Psoas muscle (tissue), 8 donors: ENCODE results near the gene FAM163B. TPM values are rescaled to one million over a fixed set of nuclear protein-coding genes. Genes with fewer than 3 reads are reported as not detected.

Experiments used
- ATAC-seq, 4 donors: fragments of 200-7000 bp; cut with Tn5 transposase; one replicate each; pipeline ENCODE4 v1.9.1; 2020; ENCODE audit warnings: moderate library complexity in 3 of 4, mild to moderate bottlenecking in 2 of 4
- DNase-seq, 2 donors: peaks; one replicate each; pipeline ENCODE4 v3.0.0-alpha.2; 2020
- H3K27ac ChIP-seq: fragments of 200-600 bp; one replicate; pipeline ENCODE4 v1.8.0; 2022
- H3K27me3 ChIP-seq, 3 donors: fragments of 200-600 bp in 1 of 3; one replicate each; pipeline versions ENCODE4 v1.6.1 to v1.8.0; 2013 to 2022; ENCODE audit warnings: low read length in 2 of 3, mild to moderate bottlenecking in 2 of 3, moderate library complexity in 1 of 3; ENCODE audit not compliant: insufficient read depth in 3 of 3
- H3K36me3 ChIP-seq, 2 donors: fragments of 200-600 bp in 1 of 2; one replicate each; pipeline versions ENCODE4 v1.6.1 to v1.8.0; 2013 to 2022; ENCODE audit warnings: low read depth in 1 of 2, mild to moderate bottlenecking in 1 of 2, moderate library complexity in 1 of 2; ENCODE audit not compliant: insufficient read depth in 1 of 2
- H3K4me1 ChIP-seq: fragments of 200-600 bp; one replicate; pipeline ENCODE4 v1.8.0; 2022
- H3K4me3 ChIP-seq: fragments of 200-600 bp; one replicate; pipeline ENCODE4 v1.8.0; 2022; ENCODE audit warnings: mild to moderate bottlenecking
- H3K9me3 ChIP-seq: fragments of 200-600 bp; one replicate; pipeline ENCODE4 v1.8.0; 2022
- CTCF ChIP-seq: fragments of 200-600 bp; IDR thresholded peaks from one replicate; pipeline ENCODE4 v1.8.0; 2022; ENCODE audit warnings: antibody characterized with exemption
- WGBS, 3 donors: extraction: QIAGEN DNeasy Blood & Tissue Kit; methylation state at CpG; one replicate each; pipeline versions ENCODE4 v1.1.6 to v1.1.7; 2013; 5-methylcytosine and 5-hydroxymethylcytosine counted together
- intact Hi-C, 2 donors: fragments of 100-400 bp; cut with DNase I; formaldehyde crosslinking; loops; one replicate each; pipeline versions ENCODE4 v1.11.0 to v1.14.2; 2022
- polyA plus RNA-seq, 3 donors: library from polyadenylated mRNA; stranded (reverse); fragments of 200-250 nt; gene quantifications; one replicate each; pipeline ENCODE4 v1.2.3, GENCODE V29; 2013
- total RNA-seq, 4 donors: library from RNA; stranded (reverse); fragmentation: NEBNext Ultra II Directional in 2 of 4; extraction: Animal tissue kit (Norgen Biotek cat#: 25700) in 2 of 4; gene quantifications; one replicate each; pipeline versions ENCODE4 v1.2.1 to v1.2.4, GENCODE V29; 2021 to 2023
- donor health status: healthy with polysubstance abuse.
- donor health status: DM: no; HTN: no; CAD: no; lungs with moderate emphysema.
- donor health status: Bipolar disorder and iron deficiency.
- donor health status: healthy.
- donor health status: DM: yes; HTN: yes; CAD: no.
- donor health status: DM: no; HTN: no; CAD: no.
- donor health status: DM: no; HTN: no; CAD: no.
- donor health status: DM: yes; HTN: yes; CAD: no.

FAM163B gene
- total and polyA plus RNA-seq, 7 donors: not detected

- H3K9me3 ChIP-seq: no peaks in the 10 kb centered on the region
- H3K4me1 ChIP-seq: no peaks in the 10 kb centered on the region
- H3K36me3 ChIP-seq: no peaks in the 10 kb centered on the region
- no peak overlapping the region for H3K27ac ChIP-seq
- ATAC-seq: no peak
- H3K4me3 ChIP-seq: no peak overlapping the region
- intact Hi-C loops: no loop called here
- peaks cover 2 to 74% (median 10%) of the 10 kb centered on the region in 3 donors for H3K27me3 ChIP-seq
- TF ChIP-seq CTCF: no peak
- DNase-seq: no peak
- 71 to 74% (median 72%) methylated on average over 13 of the region's 13 CpGs for WGBS, 3 donors
Observed at GRCh38 chr9:133616643-133617405, 7.6 kb upstream of the FAM163B start.

- H3K36me3 ChIP-seq: no peaks in the 10 kb centered on the region
- peaks cover 0 to 76% (median 12%) of the 10 kb centered on the region in 3 donors for H3K27me3 ChIP-seq
- ATAC-seq (no peak), DNase-seq (no peak)
- no peak overlapping the region for H3K27ac ChIP-seq
- no peaks in the 10 kb centered on the region for H3K9me3 ChIP-seq
- TF ChIP-seq CTCF: no peak
- WGBS, 3 donors: 56 to 74% (median 56%) methylated on average over 9 to 13 of the region's 13 CpGs
- intact Hi-C loops: no loop called here
- H3K4me3 ChIP-seq: no peak overlapping the region
- no peaks in the 10 kb centered on the region for H3K4me1 ChIP-seq
Observed at GRCh38 chr9:133615606-133616188, 6.5 kb upstream of the FAM163B start.

GRCh38 chr9:133615186-133615585 is 6.0 kb upstream of the FAM163B start:
- H3K36me3 ChIP-seq: no peaks in the 10 kb centered on the region
- no peaks in the 10 kb centered on the region for H3K4me1 ChIP-seq
- H3K4me3 ChIP-seq: no peak overlapping the region
- peaks cover 0 to 80% (median 12%) of the 10 kb centered on the region in 3 donors for H3K27me3 ChIP-seq
- no peaks in the 10 kb centered on the region for H3K9me3 ChIP-seq
- no peak for ATAC-seq
- no peak overlapping the region for H3K27ac ChIP-seq
- no peak for DNase-seq
- TF ChIP-seq CTCF: no peak
- intact Hi-C loops: no loop called here
- 14 to 35% (median 15%) methylated on average over 16 of the region's 16 CpGs for WGBS, 3 donors

GRCh38 chr9:133614678-133615077 is 5.5 kb upstream of the FAM163B start:
- no peak overlapping the region for H3K27ac ChIP-seq
- H3K4me3 ChIP-seq: no peak overlapping the region
- no peak for ATAC-seq
- H3K27me3 ChIP-seq: peaks cover 0 to 85% (median 12%) of the 10 kb centered on the region in 3 donors
- WGBS, 3 donors: 43 to 65% (median 44%) methylated on average over 5 of the region's 5 CpGs
- no peak for DNase-seq
- H3K9me3 ChIP-seq: no peaks in the 10 kb centered on the region
- intact Hi-C loops: no loop called here
- TF ChIP-seq CTCF: no peak
- H3K36me3 ChIP-seq: no peaks in the 10 kb centered on the region
- H3K4me1 ChIP-seq: no peaks in the 10 kb centered on the region
